Ascending aorta (tissue), 2 donors: Measurements from ENCODE around the gene S100A10. TPM values are rescaled to one million over a fixed set of nuclear protein-coding genes. Genes with fewer than 3 reads are reported as not detected.

ENCODE experiments used
- DNase-seq, 2 donors: peaks; one replicate each; pipeline ENCODE4 v3.0.0-alpha.2; 2019; ENCODE audit warnings: low spot score in 2 of 2
- H3K27ac ChIP-seq, 2 donors: fragments of 200-600 bp; sonication (generic); one replicate each; pipeline ENCODE4 v1.5.1; 2016 to 2017; ENCODE audit warnings: mild to moderate bottlenecking in 1 of 2
- H3K27me3 ChIP-seq: fragments of 200-600 bp; sonication (generic); one replicate; pipeline ENCODE4 v1.5.1; 2017
- H3K36me3 ChIP-seq, 2 donors: fragments of 200-600 bp; sonication (generic); one replicate each; pipeline ENCODE4 v1.5.1; 2016
- H3K4me1 ChIP-seq, 2 donors: fragments of 200-600 bp; sonication (generic); one replicate each; pipeline ENCODE4 v1.5.1; 2016 to 2017; ENCODE audit warnings: mild to moderate bottlenecking in 1 of 2
- H3K4me3 ChIP-seq, 2 donors: fragments of 200-600 bp; sonication (generic); one replicate each; pipeline ENCODE4 v1.5.1; 2016 to 2017; ENCODE audit warnings: mild to moderate bottlenecking in 1 of 2
- H3K9me3 ChIP-seq, 2 donors: fragments of 200-600 bp; sonication (generic); one replicate each; pipeline ENCODE4 v1.5.1; 2016
- CTCF ChIP-seq, 3 experiments: fragments of 200-600 bp in 2 of 3; fragments of 450-650 bp in 1 of 3; sonication (generic) in 2 of 3; IDR thresholded peaks; one replicate each; pipeline ENCODE4 v1.5.1; 2016 to 2019; ENCODE audit warnings: antibody characterized with exemption in 3 of 3, mild to moderate bottlenecking in 1 of 3, moderate library complexity in 1 of 3
- intact Hi-C: fragments of 100-400 bp; cut with DNase I; formaldehyde crosslinking; loops from one replicate; pipeline ENCODE4 v1.15.1; 2023
- total RNA-seq: library from RNA; depleted of rRNA; stranded (reverse); fragments of >200 nt; gene quantifications from one replicate; pipeline ENCODE4 v1.1.0, GENCODE V29; 2016

The S100A10 gene
- total RNA-seq, 1 donor from 2014 or later: 25.8 TPM

GRCh38 chr1:151960780-151961513 is 32.7 kb downstream of the S100A10 start:
- no peak for DNase-seq
- Histone ChIP-seq H3K27ac (no peak overlapping the region), H3K27me3 (no peaks in the 10 kb centered on the region), H3K9me3 (no peaks in the 10 kb centered on the region), H3K36me3 (no peaks in the 10 kb centered on the region), H3K4me1 (no peaks in the 10 kb centered on the region), H3K4me3 (no peak overlapping the region)
- no peak for TF ChIP-seq CTCF (IDR thresholded peaks at IDR 0.05)
- intact Hi-C loops: no loop called here

GRCh38 chr1:151958959-151959358 is 34.7 kb downstream of the S100A10 start:
- H3K36me3 ChIP-seq: no peaks in the 10 kb centered on the region
- H3K4me3 ChIP-seq: no peak overlapping the region
- no peaks in the 10 kb centered on the region for H3K4me1 ChIP-seq
- H3K27ac ChIP-seq: no peak overlapping the region
- H3K27me3 ChIP-seq: no peaks in the 10 kb centered on the region
- no peaks in the 10 kb centered on the region for H3K9me3 ChIP-seq
- DNase-seq: no peak
- intact Hi-C loops: no loop called here
- TF ChIP-seq CTCF (IDR thresholded peaks at IDR 0.05): no peak

- Histone ChIP-seq H3K27me3 (no peaks in the 10 kb centered on the region), H3K27ac (no peak overlapping the region), H3K36me3 (no peaks in the 10 kb centered on the region), H3K4me3 (no peak overlapping the region), H3K9me3 (no peaks in the 10 kb centered on the region), H3K4me1 (no peaks in the 10 kb centered on the region)
- intact Hi-C loops: no loop called here
- no peak for DNase-seq
- TF ChIP-seq CTCF (IDR thresholded peaks at IDR 0.05): no peak
These were observed 36.6 kb downstream of the S100A10 start for GRCh38 chr1:151956957-151957497.

- no peaks in the 10 kb centered on the region for H3K36me3 ChIP-seq
- no peaks in the 10 kb centered on the region for H3K27me3 ChIP-seq
- H3K27ac ChIP-seq: no peak overlapping the region
- no peak for TF ChIP-seq CTCF (IDR thresholded peaks at IDR 0.05)
- no peak overlapping the region for H3K4me3 ChIP-seq
- H3K9me3 ChIP-seq: no peaks in the 10 kb centered on the region
- H3K4me1 ChIP-seq: no peaks in the 10 kb centered on the region
- intact Hi-C loops: no loop called here
- no peak for DNase-seq
These were observed 40.1 kb downstream of the S100A10 start for GRCh38 chr1:151953409-151954094.

- intact Hi-C loops: no loop called here
- no peak overlapping the region for H3K4me3 ChIP-seq
- no peaks in the 10 kb centered on the region for H3K9me3 ChIP-seq
- no peak for DNase-seq
- H3K27ac ChIP-seq: no peak overlapping the region
- H3K4me1 ChIP-seq: no peaks in the 10 kb centered on the region
- TF ChIP-seq CTCF (IDR thresholded peaks at IDR 0.05): no peak
- H3K36me3 ChIP-seq: no peaks in the 10 kb centered on the region
- no peaks in the 10 kb centered on the region for H3K27me3 ChIP-seq
These were observed 40.8 kb downstream of the S100A10 start for GRCh38 chr1:151952811-151953210.
